Thymus (tissue), 11 donors: ENCODE results near the gene MTF2. TPM values are rescaled to one million over a fixed set of nuclear protein-coding genes. Genes with fewer than 3 reads are reported as not detected.

Source experiments
- DNase-seq, 9 donors: peaks; one replicate each; pipeline ENCODE4 v3.0.0-alpha.2; 2013; ENCODE audit warnings: low spot score in 9 of 9, low read depth in 6 of 9, missing footprints in 1 of 9
- H3K27ac ChIP-seq, 2 donors: one replicate each; pipeline ENCODE4 v1.5.1; 2013; ENCODE audit warnings: control low read depth in 1 of 2, low read depth in 1 of 2, low read length in 1 of 2, mild to moderate bottlenecking in 1 of 2, moderate library complexity in 1 of 2
- H3K27me3 ChIP-seq, 2 donors: one replicate each; pipeline ENCODE4 v1.5.1; 2013; ENCODE audit warnings: low read length in 1 of 2; ENCODE audit not compliant: control insufficient read depth in 2 of 2, insufficient read depth in 1 of 2
- H3K36me3 ChIP-seq, 2 donors: one replicate each; pipeline ENCODE4 v1.5.1; 2013; ENCODE audit warnings: low read length in 1 of 2, mild to moderate bottlenecking in 1 of 2, moderate library complexity in 1 of 2; ENCODE audit not compliant: control insufficient read depth in 2 of 2, insufficient read depth in 2 of 2
- H3K4me1 ChIP-seq, 2 donors: one replicate each; pipeline ENCODE4 v1.5.1; 2013; ENCODE audit warnings: low read length in 2 of 2; ENCODE audit not compliant: control insufficient read depth in 2 of 2, insufficient read depth in 2 of 2
- H3K4me3 ChIP-seq, 2 donors: one replicate each; pipeline ENCODE4 v1.5.1; 2013; ENCODE audit warnings: low read length in 2 of 2, control low read depth in 1 of 2, mild to moderate bottlenecking in 1 of 2
- H3K9me3 ChIP-seq, 2 donors: one replicate each; pipeline ENCODE4 v1.5.1; 2013; ENCODE audit warnings: low read length in 1 of 2, mild to moderate bottlenecking in 1 of 2; ENCODE audit not compliant: control insufficient read depth in 2 of 2, insufficient read depth in 1 of 2
- WGBS: extraction: QIAGEN DNeasy Blood & Tissue Kit; methylation state at CpG from one replicate; pipeline ENCODE4 v1.1.7; 2013; 5-methylcytosine and 5-hydroxymethylcytosine counted together
- polyA plus RNA-seq: library from polyadenylated mRNA; stranded (reverse); fragments of 200-250 nt; gene quantifications from one replicate; pipeline ENCODE4 v1.2.3, GENCODE V29; 2013
- total RNA-seq: library from RNA; stranded (reverse); fragments of 120-200 nt; gene quantifications from one replicate; pipeline ENCODE4 v1.2.4, GENCODE V29; 2013
- donor health status: healthy.

The MTF2 gene
- total and polyA plus RNA-seq, 2 donors = 41.1 to 85.0 TPM

DNA sequence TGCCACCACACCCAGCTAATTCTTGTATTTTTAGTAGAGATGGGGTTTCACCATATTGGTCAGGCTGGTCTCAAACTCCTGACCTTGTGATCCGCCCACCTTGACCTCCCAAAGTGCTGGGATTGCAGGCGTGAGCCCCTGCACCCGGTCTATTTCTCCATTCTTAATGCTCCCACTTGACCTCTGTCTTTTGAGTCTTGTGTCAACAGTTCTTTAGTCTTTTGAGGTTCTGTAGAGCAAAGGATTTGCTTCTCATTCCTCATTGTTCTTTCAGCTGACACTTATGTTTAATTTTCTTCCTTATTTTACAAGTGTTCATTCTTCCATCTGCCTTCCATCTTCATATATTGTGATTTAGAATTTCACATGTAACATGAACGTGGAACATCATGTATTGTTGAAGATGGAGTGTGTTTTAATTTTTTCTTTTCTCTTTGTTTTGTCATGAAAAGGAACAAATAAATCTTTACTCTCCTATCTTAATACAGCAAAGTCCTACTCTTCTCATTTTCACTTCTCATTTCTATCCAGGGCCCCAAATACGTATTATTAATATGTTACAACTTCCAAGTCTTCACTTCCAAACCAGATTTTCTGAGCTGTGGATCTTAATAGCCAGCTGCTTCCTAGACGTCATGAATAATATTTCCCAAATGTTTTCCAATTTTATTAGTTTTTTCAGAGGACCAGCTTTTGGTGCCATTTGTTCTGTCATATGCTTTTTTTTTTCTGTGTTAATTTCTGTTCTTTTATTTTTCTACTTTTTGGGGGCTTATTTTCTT is 16.9 kb downstream of the MTF2 start:
- H3K4me3 ChIP-seq = no peak overlapping the region
- WGBS = 97% methylated on average over 6 of the region's 6 CpGs
- H3K9me3 ChIP-seq = no peaks in the 10 kb centered on the region
- no peaks in the 10 kb centered on the region for H3K27me3 ChIP-seq
- H3K36me3 ChIP-seq = peaks cover 6 to 19% of the 10 kb centered on the region in 2 donors
- H3K4me1 ChIP-seq = peaks cover 4 to 6% of the 10 kb centered on the region in 2 donors
- no peak overlapping the region for H3K27ac ChIP-seq
- DNase-seq = no peak

DNA sequence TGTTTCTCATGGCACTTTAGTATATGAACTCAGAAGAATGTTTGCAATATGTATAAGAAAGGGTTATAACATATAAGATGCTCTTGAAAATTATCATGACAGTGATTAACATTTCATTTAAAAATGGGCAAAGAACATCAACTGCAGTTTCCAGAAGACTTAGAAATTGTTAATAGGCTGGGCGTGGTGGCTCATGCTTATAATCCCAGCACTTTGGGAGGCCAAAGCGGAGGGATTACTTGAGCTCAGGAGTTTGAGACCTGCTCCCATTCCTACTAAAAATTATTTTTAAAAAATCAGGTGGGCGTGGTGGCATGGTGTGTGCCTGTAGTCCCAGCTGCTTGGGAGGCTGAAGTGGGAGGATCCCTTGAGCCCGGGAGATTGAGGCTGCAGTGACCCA is 23.1 kb downstream of the MTF2 start:
- Histone ChIP-seq H3K9me3 (peaks cover 1 to 17% of the 10 kb centered on the region in 2 donors), H3K27me3 (no peaks in the 10 kb centered on the region), H3K4me1 (peaks cover 0 to 2% of the 10 kb centered on the region in 2 donors), H3K36me3 (peaks cover 17 to 46% of the 10 kb centered on the region in 2 donors), H3K4me3 (no peak overlapping the region), H3K27ac (no peak overlapping the region)
- WGBS = 99% methylated on average over 4 of the region's 4 CpGs
- no peak for DNase-seq

DNA sequence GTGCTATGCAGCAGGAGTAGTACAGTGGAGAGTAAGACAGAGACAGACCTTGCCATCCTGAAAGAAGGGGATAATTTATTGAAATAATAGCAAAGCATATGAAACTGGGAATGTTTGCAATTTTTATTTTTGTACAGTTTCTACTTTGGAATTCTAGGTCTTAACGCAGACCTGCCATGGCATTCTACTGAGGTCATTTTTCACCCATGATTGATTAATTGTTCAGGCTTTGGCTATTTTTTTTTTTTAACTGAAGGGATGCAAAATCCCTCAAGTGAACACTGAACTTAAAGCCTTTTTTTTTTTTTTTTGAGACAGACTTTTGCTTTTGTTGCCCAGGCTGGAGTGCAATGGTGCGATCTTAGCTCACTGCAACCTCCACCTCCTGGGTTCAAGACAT is 27.1 kb downstream of the MTF2 start:
- H3K4me3 ChIP-seq = no peak overlapping the region
- H3K27me3 ChIP-seq = no peaks in the 10 kb centered on the region
- H3K27ac ChIP-seq = no peak overlapping the region
- H3K36me3 ChIP-seq = peaks cover 21 to 60% of the 10 kb centered on the region in 2 donors
- H3K9me3 ChIP-seq = peaks cover 2 to 26% of the 10 kb centered on the region in 2 donors
- H3K4me1 ChIP-seq = no peaks in the 10 kb centered on the region
- no peak for DNase-seq
- over 99% methylated on average over 2 of the region's 2 CpGs for WGBS

DNA sequence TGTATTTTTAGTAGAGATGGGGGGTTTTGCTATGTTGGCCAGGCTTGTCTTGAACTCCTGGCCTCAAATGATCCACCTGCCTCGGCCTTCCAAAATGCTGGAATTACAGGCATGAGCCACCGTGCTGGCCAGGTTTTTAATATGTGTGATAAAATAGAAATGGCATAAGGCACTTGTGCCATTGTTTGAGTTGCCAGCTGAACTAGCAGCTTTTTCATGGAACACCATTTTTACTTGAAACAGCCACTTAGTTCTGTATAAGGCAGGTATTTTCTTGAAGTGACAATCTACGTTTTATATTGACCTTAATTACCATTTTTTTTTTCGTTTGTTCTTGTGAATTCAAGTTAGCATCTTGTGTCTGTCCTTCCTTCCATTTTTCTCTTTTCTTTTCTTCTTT is 28.3 kb downstream of the MTF2 start:
- Histone ChIP-seq H3K27me3 (no peaks in the 10 kb centered on the region), H3K4me3 (no peak overlapping the region), H3K27ac (no peak overlapping the region), H3K9me3 (peaks cover 2 to 26% of the 10 kb centered on the region in 2 donors), H3K36me3 (peaks cover 17 to 60% of the 10 kb centered on the region in 2 donors), H3K4me1 (no peaks in the 10 kb centered on the region)
- 100% methylated on average over 4 of the region's 4 CpGs for WGBS
- no peak for DNase-seq

DNA sequence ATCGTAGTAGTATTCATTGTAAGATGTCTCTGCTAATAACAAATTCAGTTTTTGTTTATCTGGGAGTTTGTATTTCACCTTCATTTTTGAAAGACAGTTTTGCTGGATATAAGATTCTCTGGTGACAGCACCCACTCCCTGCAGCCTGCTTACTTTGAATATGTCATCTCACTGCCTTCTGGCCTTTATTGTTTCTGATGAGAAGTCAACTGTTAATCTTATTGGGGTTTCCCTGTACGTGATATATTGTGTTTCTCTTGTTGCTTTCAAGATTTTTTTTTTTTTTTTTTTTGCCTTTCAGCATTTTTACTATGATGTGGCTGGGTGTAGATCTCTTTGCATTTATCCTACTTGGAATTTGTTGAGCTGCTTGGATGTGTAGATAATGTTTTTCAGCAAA is 29.3 kb downstream of the MTF2 start:
- Histone ChIP-seq H3K4me1 (no peaks in the 10 kb centered on the region), H3K27me3 (no peaks in the 10 kb centered on the region), H3K27ac (no peak overlapping the region), H3K36me3 (peaks cover 21 to 63% of the 10 kb centered on the region in 2 donors), H3K4me3 (no peak overlapping the region), H3K9me3 (peaks cover 2 to 26% of the 10 kb centered on the region in 2 donors)
- 98% methylated on average over 2 of the region's 2 CpGs for WGBS
- no peak for DNase-seq

DNA sequence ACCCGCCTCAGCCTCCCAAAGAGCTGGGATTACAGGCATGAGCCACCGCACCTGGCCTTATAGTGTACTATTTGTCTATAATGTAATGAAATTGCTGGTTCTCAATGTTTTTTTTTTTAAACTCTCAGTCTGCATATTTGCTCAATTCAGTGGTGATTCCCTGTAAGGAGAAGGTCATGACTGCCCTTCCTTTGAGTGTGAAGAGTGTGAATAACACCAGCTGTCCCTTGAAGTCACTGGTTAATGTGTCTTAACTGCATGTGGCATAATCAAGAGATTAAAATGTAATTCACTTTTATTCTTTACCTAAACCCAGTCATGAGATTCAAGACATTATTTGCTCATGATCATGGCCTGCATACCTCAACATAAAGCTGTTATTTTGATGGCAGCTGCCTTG is 30.5 kb downstream of the MTF2 start:
- Histone ChIP-seq H3K27me3 (no peaks in the 10 kb centered on the region), H3K4me1 (no peaks in the 10 kb centered on the region), H3K4me3 (no peak overlapping the region), H3K27ac (no peak overlapping the region), H3K9me3 (peaks cover 2 to 21% of the 10 kb centered on the region in 2 donors), H3K36me3 (peaks cover 21 to 57% of the 10 kb centered on the region in 2 donors)
- DNase-seq = no peak
- WGBS = 96% methylated on average over 2 of the region's 2 CpGs

DNA sequence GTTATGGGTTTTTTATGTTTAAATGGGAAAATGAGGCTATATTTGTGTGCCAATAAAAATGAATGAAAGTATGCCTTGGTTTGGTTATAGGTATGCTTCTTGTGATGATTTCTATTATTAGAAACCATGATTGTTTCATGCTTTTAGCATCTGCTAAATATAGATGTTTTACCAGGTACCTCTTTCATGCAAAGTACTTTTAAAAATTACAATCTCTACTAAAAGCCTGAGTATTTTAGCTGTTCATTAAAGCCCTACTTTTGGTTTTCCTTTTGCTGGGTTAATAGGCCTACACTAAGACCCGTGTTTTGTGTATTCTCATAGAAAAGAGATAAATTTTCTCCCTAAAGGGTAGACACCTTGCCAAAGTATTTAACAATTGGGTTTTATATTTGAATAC is 32.0 kb downstream of the MTF2 start:
- Histone ChIP-seq H3K27me3 (no peaks in the 10 kb centered on the region), H3K36me3 (peaks cover 17 to 57% of the 10 kb centered on the region in 2 donors), H3K4me3 (no peak overlapping the region), H3K9me3 (peaks cover 2 to 15% of the 10 kb centered on the region in 2 donors), H3K4me1 (no peaks in the 10 kb centered on the region), H3K27ac (no peak overlapping the region)
- WGBS = 96% methylated on average over 1 of the region's 1 CpG
- DNase-seq = no peak

DNA sequence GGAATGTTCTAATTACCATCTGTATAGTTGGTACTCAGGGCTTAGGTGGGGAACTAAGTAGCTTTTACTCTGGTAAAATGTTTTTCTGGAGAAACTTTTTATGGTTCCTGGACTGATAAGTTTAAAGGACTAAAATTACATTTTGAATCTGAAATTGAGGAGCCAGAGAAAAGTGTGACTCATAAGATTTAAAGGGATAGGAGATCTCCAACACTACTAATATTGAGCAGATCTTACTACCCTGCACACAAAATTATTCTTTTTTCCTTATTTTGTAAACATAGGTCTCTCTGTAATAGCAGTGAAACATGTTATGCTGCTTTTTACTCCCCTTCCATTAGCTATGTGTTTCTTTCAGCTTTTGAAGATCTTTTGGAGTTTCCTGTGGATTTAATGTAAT is 32.5 kb downstream of the MTF2 start:
- Histone ChIP-seq H3K27ac (no peak overlapping the region), H3K4me1 (no peaks in the 10 kb centered on the region), H3K9me3 (peaks cover 2 to 13% of the 10 kb centered on the region in 2 donors), H3K27me3 (no peaks in the 10 kb centered on the region), H3K36me3 (peaks cover 21 to 60% of the 10 kb centered on the region in 2 donors), H3K4me3 (no peak overlapping the region)
- DNase-seq = no peak

DNA sequence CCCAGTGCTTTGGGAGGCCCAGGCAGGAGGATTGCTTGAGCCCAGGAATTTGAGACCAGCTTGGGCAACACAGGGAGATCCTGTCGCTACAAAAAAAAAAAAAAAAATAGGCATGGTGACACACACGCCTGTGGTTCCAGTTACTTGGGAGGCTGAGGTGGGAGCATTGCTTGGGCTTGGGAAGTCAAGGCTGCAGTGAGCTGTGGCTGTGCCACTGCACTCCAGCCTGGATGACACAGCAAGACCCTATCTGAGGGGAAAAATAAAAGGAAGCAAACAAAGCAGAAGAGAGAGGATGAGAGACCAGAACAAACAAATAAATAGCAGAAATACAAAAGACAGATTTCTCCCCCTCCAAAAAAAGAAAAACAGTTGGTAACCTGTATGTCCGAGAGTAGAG is 34.0 kb downstream of the MTF2 start:
- Histone ChIP-seq H3K4me3 (no peak overlapping the region), H3K27ac (no peak overlapping the region), H3K9me3 (no peaks in the 10 kb centered on the region), H3K36me3 (peaks cover 22 to 58% of the 10 kb centered on the region in 2 donors), H3K27me3 (no peaks in the 10 kb centered on the region), H3K4me1 (no peaks in the 10 kb centered on the region)
- WGBS = 99% methylated on average over 3 of the region's 3 CpGs
- no peak for DNase-seq
